Liver (tissue), 9 donors: Measurements from ENCODE around the gene LRPPRC. TPM values are rescaled to one million over a fixed set of nuclear protein-coding genes. Genes with fewer than 3 reads are reported as not detected.

ENCODE experiments used
- DNase-seq: peaks from one replicate; pipeline ENCODE4 v3.0.0-alpha.2; 2017; ENCODE audit warnings: low spot score
- H3K27ac ChIP-seq, 2 donors: one replicate each; pipeline ENCODE4 v1.7.0; 2013; ENCODE audit warnings: inconsistent platforms in 2 of 2, low read length in 2 of 2, control low read depth in 1 of 2, low read depth in 1 of 2, mild to moderate bottlenecking in 1 of 2
- H3K27me3 ChIP-seq, 4 donors: one replicate each; pipeline versions ENCODE4 v1.6.1 to v1.7.0; 2013; ENCODE audit warnings: low read length in 3 of 4, inconsistent platforms in 1 of 4, mild to moderate bottlenecking in 1 of 4, moderate library complexity in 1 of 4; ENCODE audit not compliant: control insufficient read depth in 4 of 4, insufficient read depth in 4 of 4
- H3K36me3 ChIP-seq, 4 donors: one replicate each; pipeline versions ENCODE4 v1.6.1 to v1.7.0; 2013; ENCODE audit warnings: low read length in 3 of 4, mild to moderate bottlenecking in 3 of 4, low read depth in 1 of 4, moderate library complexity in 1 of 4; ENCODE audit not compliant: control insufficient read depth in 4 of 4, insufficient read depth in 3 of 4
- H3K4me1 ChIP-seq, 4 donors: one replicate each; pipeline versions ENCODE4 v1.6.1 to v1.7.0; 2013; ENCODE audit warnings: low read length in 3 of 4, mild to moderate bottlenecking in 3 of 4, moderate library complexity in 1 of 4; ENCODE audit not compliant: control insufficient read depth in 4 of 4, insufficient read depth in 4 of 4
- H3K4me3 ChIP-seq, 3 donors: one replicate each; pipeline versions ENCODE4 v1.6.1 to v1.7.0; 2013; ENCODE audit warnings: low read length in 3 of 3, control low read depth in 1 of 3, low read depth in 1 of 3, mild to moderate bottlenecking in 1 of 3
- H3K9ac ChIP-seq, 2 donors: one replicate each; pipeline ENCODE4 v1.7.0; 2013; ENCODE audit warnings: low read length in 2 of 2, mild to moderate bottlenecking in 2 of 2, moderate library complexity in 2 of 2, control low read depth in 1 of 2, low read depth in 1 of 2
- H3K9me3 ChIP-seq, 4 donors: one replicate each; pipeline versions ENCODE4 v1.6.1 to v1.7.0; 2013; ENCODE audit warnings: low read length in 3 of 4; ENCODE audit not compliant: control insufficient read depth in 4 of 4
- CTCF ChIP-seq: fragments of 150-350 bp; IDR thresholded peaks from 2 replicates; pipeline ENCODE4 v1.5.1; 2017; ENCODE audit warnings: improper control_type of control experiment, low read depth, low read length; ENCODE audit not compliant: missing input control
- EGR1 ChIP-seq, 2 donors: IDR thresholded peaks; 2 replicates each; pipeline ENCODE4 v1.6.1; 2016 to 2018; ENCODE audit warnings: antibody characterized with exemption in 2 of 2, low read depth in 2 of 2
- FOXA1 ChIP-seq: IDR thresholded peaks from 2 replicates; pipeline ENCODE4 v1.6.1; 2016; ENCODE audit warnings: antibody characterized with exemption
- FOXA2 ChIP-seq: IDR thresholded peaks from 2 replicates; pipeline ENCODE4 v1.6.1; 2016; ENCODE audit warnings: antibody characterized with exemption
- GABPA ChIP-seq, 2 donors: IDR thresholded peaks in 1 of 2; conservative IDR thresholded peaks in 1 of 2; 2 replicates each; pipeline ENCODE4 v1.6.1; 2016; ENCODE audit warnings: antibody characterized with exemption in 2 of 2, mild to moderate bottlenecking in 1 of 2, moderate library complexity in 1 of 2
- HNF4A ChIP-seq, 2 donors: conservative IDR thresholded peaks; 2 replicates each; pipeline ENCODE4 v1.6.1; 2016; ENCODE audit warnings: antibody characterized with exemption in 2 of 2, mild to moderate bottlenecking in 2 of 2
- HNF4G ChIP-seq: IDR thresholded peaks from 2 replicates; pipeline ENCODE4 v1.6.1; 2016; ENCODE audit warnings: antibody characterized with exemption
- JUND ChIP-seq, 2 donors: IDR thresholded peaks; 2 replicates each; pipeline ENCODE4 v1.6.1; 2016; ENCODE audit warnings: antibody characterized with exemption in 2 of 2
- MAX ChIP-seq: IDR thresholded peaks from 2 replicates; pipeline ENCODE4 v1.6.1; 2016; ENCODE audit warnings: antibody characterized with exemption
- NR2F2 ChIP-seq: IDR thresholded peaks from 2 replicates; pipeline ENCODE4 v1.6.1; 2016; ENCODE audit warnings: antibody characterized with exemption
- RAD21 ChIP-seq, 2 donors: IDR thresholded peaks; 2 replicates each; pipeline ENCODE4 v1.6.1; 2016; ENCODE audit warnings: antibody characterized with exemption in 2 of 2, mild to moderate bottlenecking in 2 of 2
- RXRA ChIP-seq, 2 donors: IDR thresholded peaks; 2 replicates each; pipeline ENCODE4 v1.6.1; 2017 to 2018; ENCODE audit warnings: antibody characterized with exemption in 2 of 2, mild to moderate bottlenecking in 1 of 2
- SP1 ChIP-seq: IDR thresholded peaks from 2 replicates; pipeline ENCODE4 v1.6.1; 2018; ENCODE audit warnings: antibody characterized with exemption, mild to moderate bottlenecking
- TAF1 ChIP-seq: conservative IDR thresholded peaks from 2 replicates; pipeline ENCODE4 v1.6.1; 2016; ENCODE audit warnings: antibody characterized with exemption, mild to moderate bottlenecking
- YY1 ChIP-seq: IDR thresholded peaks from 2 replicates; pipeline ENCODE4 v1.6.1; 2016; ENCODE audit warnings: antibody characterized with exemption, mild to moderate bottlenecking
- ZBTB33 ChIP-seq: IDR thresholded peaks from 2 replicates; pipeline ENCODE4 v1.6.1; 2016; ENCODE audit warnings: antibody characterized with exemption
- WGBS: extraction: QIAGEN DNeasy Blood & Tissue Kit; methylation state at CpG from one replicate; pipeline ENCODE4 v1.1.7; 2013; 5-methylcytosine and 5-hydroxymethylcytosine counted together
- polyA plus RNA-seq, 2 donors: library from polyadenylated mRNA; stranded (reverse) in 1 of 2; unstranded in 1 of 2; fragments of 200-250 nt in 1 of 2; fragments of >200 nt in 1 of 2; fragmentation: Nextera tagmentation in 1 of 2; extraction: Ambion mirVana in 1 of 2; gene quantifications; one replicate each; pipeline versions ENCODE4 v1.2.1 to v1.2.3, GENCODE V29; 2013 to 2015
- total RNA-seq, 2 donors: library from RNA; depleted of rRNA; stranded (reverse); fragments of >200 nt; gene quantifications; one replicate each; pipeline ENCODE4 v1.2.3, GENCODE V29; 2014
- TF ChIP-seq, protein P1 (sequence below): IDR thresholded peaks from 2 replicates; pipeline ENCODE4 v1.6.1; 2016; ENCODE audit warnings: antibody characterized with exemption, mild to moderate bottlenecking
- TF ChIP-seq, protein P2 (sequence below): IDR thresholded peaks from 2 replicates; pipeline ENCODE4 v1.6.1; 2016; ENCODE audit warnings: antibody characterized with exemption
- donor health status: healthy.
- donor health status: healthy.
- donor health status: healthy.
- donor health status: healthy.
- donor health status: healthy.

LRPPRC gene
- total and polyA plus RNA-seq, 4 donors: 24.5 to 62.3 (median 34.4) TPM

DNA sequence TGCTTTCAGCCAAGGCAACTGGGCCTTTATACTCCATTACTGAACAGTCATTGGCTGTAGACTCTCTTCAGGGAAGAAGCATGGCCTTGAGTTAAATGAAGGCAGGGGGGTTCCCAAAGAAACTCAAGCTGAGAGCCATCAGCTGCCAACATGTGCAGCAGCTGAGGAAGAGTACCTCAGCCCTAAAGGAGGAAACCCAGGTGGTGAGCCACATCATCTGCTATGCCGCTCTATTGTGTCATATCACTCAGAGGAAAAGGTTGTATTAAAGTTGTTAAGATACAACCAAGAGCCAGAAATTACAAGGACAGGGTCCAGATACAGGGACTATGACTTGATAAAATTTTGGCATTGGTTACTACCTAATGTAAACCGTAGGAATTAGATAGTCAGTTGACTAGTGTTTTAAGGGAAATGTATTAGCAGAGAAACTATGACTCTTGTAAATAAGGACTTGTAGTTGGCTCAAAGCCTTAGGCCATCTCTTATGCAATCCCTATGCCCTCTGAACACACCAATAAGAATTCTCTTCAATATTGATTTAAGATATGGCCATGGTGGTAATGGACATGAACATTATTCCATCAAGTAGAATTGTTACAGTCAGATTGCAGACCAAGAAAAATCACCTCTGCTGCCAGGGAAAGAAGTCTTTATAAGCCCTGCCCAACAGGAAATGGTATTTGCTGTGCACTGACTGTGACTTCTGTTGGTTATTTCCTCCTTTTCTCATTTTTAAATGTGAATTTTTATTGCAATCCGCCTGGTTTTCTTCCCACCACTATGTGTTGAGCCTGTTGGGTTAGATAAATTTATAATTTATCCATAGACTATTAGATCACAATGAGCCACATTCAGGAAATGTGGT is 9.2 kb upstream of the LRPPRC start (continued):
- TF ChIP-seq, protein P1, sequence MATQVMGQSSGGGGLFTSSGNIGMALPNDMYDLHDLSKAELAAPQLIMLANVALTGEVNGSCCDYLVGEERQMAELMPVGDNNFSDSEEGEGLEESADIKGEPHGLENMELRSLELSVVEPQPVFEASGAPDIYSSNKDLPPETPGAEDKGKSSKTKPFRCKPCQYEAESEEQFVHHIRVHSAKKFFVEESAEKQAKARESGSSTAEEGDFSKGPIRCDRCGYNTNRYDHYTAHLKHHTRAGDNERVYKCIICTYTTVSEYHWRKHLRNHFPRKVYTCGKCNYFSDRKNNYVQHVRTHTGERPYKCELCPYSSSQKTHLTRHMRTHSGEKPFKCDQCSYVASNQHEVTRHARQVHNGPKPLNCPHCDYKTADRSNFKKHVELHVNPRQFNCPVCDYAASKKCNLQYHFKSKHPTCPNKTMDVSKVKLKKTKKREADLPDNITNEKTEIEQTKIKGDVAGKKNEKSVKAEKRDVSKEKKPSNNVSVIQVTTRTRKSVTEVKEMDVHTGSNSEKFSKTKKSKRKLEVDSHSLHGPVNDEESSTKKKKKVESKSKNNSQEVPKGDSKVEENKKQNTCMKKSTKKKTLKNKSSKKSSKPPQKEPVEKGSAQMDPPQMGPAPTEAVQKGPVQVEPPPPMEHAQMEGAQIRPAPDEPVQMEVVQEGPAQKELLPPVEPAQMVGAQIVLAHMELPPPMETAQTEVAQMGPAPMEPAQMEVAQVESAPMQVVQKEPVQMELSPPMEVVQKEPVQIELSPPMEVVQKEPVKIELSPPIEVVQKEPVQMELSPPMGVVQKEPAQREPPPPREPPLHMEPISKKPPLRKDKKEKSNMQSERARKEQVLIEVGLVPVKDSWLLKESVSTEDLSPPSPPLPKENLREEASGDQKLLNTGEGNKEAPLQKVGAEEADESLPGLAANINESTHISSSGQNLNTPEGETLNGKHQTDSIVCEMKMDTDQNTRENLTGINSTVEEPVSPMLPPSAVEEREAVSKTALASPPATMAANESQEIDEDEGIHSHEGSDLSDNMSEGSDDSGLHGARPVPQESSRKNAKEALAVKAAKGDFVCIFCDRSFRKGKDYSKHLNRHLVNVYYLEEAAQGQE: no peak
- no peak for TF ChIP-seq YY1
- no peak for TF ChIP-seq MAX

- 74% methylated on average over 1 of the region's 1 CpG for WGBS
- Histone ChIP-seq H3K9ac (no peak overlapping the region), H3K4me1 (peaks cover 0 to 3% (median 0%) of the 10 kb centered on the region in 4 donors), H3K4me3 (no peak overlapping the region), H3K36me3 (no peaks in the 10 kb centered on the region), H3K9me3 (no peaks in the 10 kb centered on the region), H3K27ac (no peak overlapping the region), H3K27me3 (no peaks in the 10 kb centered on the region)
- no peak for TF ChIP-seq JUND (IDR thresholded peaks at IDR 0.05)
- no peak for DNase-seq
Observed at GRCh38 chr2:44001716-44002115, 5.9 kb upstream of the LRPPRC start.

GRCh38 chr2:43998263-43998662 is 2.5 kb upstream of the LRPPRC start:
- no peaks in the 10 kb centered on the region for H3K36me3 ChIP-seq
- H3K27me3 ChIP-seq: no peaks in the 10 kb centered on the region
- peaks cover 9 to 23% (median 18%) of the 10 kb centered on the region in 4 donors for H3K4me1 ChIP-seq
- no peak for DNase-seq
- no peaks in the 10 kb centered on the region for H3K9me3 ChIP-seq
- TF ChIP-seq FOXA2 (no peak), JUND (IDR thresholded peaks at IDR 0.05) (no peak), CTCF (no peak), HNF4A (conservative IDR thresholded peaks at IDR 0.05) (no peak), HNF4G (no peak), RAD21 (IDR thresholded peaks at IDR 0.05) (no peak), NR2F2 (no peak), SP1 (no peak), MAX (no peak), RXRA (IDR thresholded peaks at IDR 0.05) (no peak), EGR1 (IDR thresholded peaks at IDR 0.05; ENCODE audit: low read depth in 2 of 2) (no peak), ZBTB33 (no peak), FOXA1 (no peak), TAF1 (no peak), YY1 (no peak), GABPA (IDR thresholded peaks at IDR 0.05 in 1 of 2, conservative IDR thresholded peaks at IDR 0.05 in 1 of 2) (no peak)
- TF ChIP-seq, protein P2, sequence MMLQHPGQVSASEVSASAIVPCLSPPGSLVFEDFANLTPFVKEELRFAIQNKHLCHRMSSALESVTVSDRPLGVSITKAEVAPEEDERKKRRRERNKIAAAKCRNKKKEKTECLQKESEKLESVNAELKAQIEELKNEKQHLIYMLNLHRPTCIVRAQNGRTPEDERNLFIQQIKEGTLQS: no peak
- TF ChIP-seq, protein P1: no peak
- no peak overlapping the region for H3K27ac ChIP-seq
- no peak overlapping the region for H3K9ac ChIP-seq
- H3K4me3 ChIP-seq: no peak overlapping the region
- WGBS: 91% methylated on average over 4 of the region's 4 CpGs
